ENCODE data around the gene PLEKHH3. TPM values are rescaled to one million over a fixed set of nuclear protein-coding genes. Genes with fewer than 3 reads are reported as not detected.

The PLEKHH3 gene
- polyA plus RNA-seq, 1 of the 3 experiments (the other 2 are of a cell fraction), result 12.8 TPM

DNA sequence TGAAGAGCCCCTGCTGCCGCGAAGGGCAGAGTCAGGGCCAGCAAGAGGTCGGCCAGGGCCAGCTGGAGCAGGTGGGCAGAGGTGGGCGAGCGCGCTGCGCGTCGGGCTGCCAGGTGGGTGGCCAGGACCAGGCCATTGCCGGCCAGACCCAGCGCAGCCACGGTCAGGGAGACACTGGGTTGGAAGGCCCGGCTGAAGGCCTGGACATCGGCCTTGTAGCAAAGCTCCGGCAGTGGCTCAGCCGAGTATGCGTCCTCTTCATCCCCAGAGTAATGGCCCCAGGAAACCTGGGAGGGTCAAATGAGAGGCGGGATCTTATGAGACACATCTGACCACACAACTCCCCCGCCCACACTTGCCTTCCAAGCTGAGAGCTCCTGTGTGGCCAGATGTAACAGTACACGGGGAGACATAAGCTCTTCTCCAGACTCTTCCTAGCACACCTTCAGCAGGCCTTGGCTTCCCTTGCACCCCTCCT lies 3.6 kb upstream of the PLEKHH3 start (continued):
- TF ChIP-seq, protein P1, sequence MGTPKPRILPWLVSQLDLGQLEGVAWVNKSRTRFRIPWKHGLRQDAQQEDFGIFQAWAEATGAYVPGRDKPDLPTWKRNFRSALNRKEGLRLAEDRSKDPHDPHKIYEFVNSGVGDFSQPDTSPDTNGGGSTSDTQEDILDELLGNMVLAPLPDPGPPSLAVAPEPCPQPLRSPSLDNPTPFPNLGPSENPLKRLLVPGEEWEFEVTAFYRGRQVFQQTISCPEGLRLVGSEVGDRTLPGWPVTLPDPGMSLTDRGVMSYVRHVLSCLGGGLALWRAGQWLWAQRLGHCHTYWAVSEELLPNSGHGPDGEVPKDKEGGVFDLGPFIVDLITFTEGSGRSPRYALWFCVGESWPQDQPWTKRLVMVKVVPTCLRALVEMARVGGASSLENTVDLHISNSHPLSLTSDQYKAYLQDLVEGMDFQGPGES (IDR thresholded peaks at IDR 0.05; ENCODE audit: low read depth, low read length), result no peak

DNA sequence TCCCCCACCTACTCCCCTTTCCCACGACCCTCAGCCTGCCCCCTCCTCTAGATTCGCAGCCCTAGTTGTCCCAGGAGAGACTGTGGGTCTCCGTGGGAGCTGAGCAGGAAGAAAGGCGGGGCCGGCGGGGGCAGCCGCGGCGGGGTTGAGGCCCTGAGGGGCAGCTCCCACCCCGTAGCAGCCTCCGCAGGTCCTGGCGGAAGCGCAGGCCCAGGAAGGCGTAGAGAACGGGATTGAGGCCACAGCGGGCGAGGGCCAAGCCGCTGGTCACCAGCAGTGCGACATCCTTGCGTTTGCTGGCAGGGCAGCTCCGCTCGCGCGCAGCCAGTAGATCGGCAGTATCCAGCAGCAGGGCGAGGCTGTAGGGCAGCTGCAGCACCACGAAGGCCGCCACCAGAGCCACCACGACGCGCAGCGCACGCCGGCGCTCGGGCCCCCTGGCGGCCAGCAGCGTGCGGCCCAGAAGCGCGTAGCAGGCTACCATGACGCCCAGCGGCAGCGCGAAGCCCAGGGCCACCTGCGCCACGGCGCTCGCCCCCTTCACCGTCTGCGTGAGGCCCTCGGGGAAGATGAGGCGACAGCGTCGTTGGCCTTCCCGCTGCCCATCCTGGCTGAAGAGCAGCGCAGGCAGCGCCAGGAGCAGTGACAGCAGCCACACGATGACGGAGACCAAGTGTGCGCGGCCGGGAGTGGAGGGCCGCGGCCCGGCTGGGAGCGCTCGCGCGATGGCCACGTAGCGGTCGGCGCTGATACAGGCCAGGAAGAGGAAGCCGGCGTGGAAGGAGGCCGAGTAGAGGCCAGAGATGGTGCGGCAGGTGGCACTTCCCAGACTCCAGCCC lies 2.9 kb upstream of the PLEKHH3 start:
- H3K27me3 ChIP-seq (ENCODE audit: insufficient read depth), result no peaks in the 10 kb centered on the region
- peak overlapping the region; percentile 78 for H3K9ac ChIP-seq
- CTCF ChIA-PET, result interaction anchor here (0.6 to 8.9 kb wide), 39 partner anchors 9 to 145 kb away, joined by 3 to 221 read pairs (median 4); partner anchors contain the start of genes BECN1, COASY, MLX and NAGLU
- H3K4me3 ChIP-seq (ENCODE audit: low read depth in 2 of 2, low read length in 1 of 2), result peak overlapping the region; percentile 28 to 50
- H3K4me1 ChIP-seq (ENCODE audit: control insufficient read depth in 1 of 2, insufficient read depth in 2 of 2, low read depth in 1 of 2, low read length in 1 of 2), result peaks cover 11 to 51% of the 10 kb centered on the region in 2 experiments
- H3K79me2 ChIP-seq (ENCODE audit: insufficient read depth), result peaks cover 23% of the 10 kb centered on the region
- WGBS (ENCODE audit: low lambda C conversion rate), result 42% methylated on average over 44 of the region's 78 CpGs
- peaks cover 33% of the 10 kb centered on the region for H3F3A ChIP-seq (replicated peaks; ENCODE audit: insufficient read depth)
- POLR2A ChIA-PET, result interaction anchor here (0.6 to 6.0 kb wide), 8 partner anchors 22 to 102 kb away, joined by 3 to 63 read pairs (median 3); partner anchors contain the start of genes PSMC3IP, RETREG3 and TUBG1
- peak overlapping the region; percentile 87 to 99 for H3K27ac ChIP-seq (ENCODE audit: low read depth in 2 of 2, low read length in 1 of 2)
- peak; percentile 70 for TF ChIP-seq RAD21 (IDR thresholded peaks at IDR 0.05; ENCODE audit: low read length)
- peak; percentile 63; the same call in 1 of the 2 replicates for TF ChIP-seq RCOR1 (IDR thresholded peaks at IDR 0.05; ENCODE audit: low read length)
- no peak; the same call in 1 of the 2 replicates for TF ChIP-seq SIN3A (IDR thresholded peaks at IDR 0.05; ENCODE audit: borderline replicate concordance, low read depth, low read length)
- no peak for TF ChIP-seq MEF2A (IDR thresholded peaks at IDR 0.05; ENCODE audit: borderline replicate concordance, low read depth)
- peak; percentile 86 for TF ChIP-seq SMC3 (IDR thresholded peaks at IDR 0.05; ENCODE audit: low read depth, low read length)
- 0 out of 2 replicates have a peak, but pooled peaks have one; percentile 49 for TF ChIP-seq YY1 (IDR thresholded peaks at IDR 0.05; ENCODE audit: low read depth)
- TF ChIP-seq TEAD4 (IDR thresholded peaks at IDR 0.05; ENCODE audit: borderline replicate concordance, insufficient read depth), result 0 out of 2 replicates have a peak, but pooled peaks have one; percentile 14
- TF ChIP-seq, protein P2, sequence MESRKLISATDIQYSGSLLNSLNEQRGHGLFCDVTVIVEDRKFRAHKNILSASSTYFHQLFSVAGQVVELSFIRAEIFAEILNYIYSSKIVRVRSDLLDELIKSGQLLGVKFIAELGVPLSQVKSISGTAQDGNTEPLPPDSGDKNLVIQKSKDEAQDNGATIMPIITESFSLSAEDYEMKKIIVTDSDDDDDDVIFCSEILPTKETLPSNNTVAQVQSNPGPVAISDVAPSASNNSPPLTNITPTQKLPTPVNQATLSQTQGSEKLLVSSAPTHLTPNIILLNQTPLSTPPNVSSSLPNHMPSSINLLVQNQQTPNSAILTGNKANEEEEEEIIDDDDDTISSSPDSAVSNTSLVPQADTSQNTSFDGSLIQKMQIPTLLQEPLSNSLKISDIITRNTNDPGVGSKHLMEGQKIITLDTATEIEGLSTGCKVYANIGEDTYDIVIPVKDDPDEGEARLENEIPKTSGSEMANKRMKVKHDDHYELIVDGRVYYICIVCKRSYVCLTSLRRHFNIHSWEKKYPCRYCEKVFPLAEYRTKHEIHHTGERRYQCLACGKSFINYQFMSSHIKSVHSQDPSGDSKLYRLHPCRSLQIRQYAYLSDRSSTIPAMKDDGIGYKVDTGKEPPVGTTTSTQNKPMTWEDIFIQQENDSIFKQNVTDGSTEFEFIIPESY (IDR thresholded peaks at IDR 0.05; ENCODE audit: borderline replicate concordance, low read depth), result no peak
- TF ChIP-seq TAF1 (IDR thresholded peaks at IDR 0.05; ENCODE audit: borderline replicate concordance, low read depth, low read length), result no peak
- peak; percentile 80 for TF ChIP-seq MXI1 (IDR thresholded peaks at IDR 0.05; ENCODE audit: low read depth, low read length)
- TF ChIP-seq, protein P3, sequence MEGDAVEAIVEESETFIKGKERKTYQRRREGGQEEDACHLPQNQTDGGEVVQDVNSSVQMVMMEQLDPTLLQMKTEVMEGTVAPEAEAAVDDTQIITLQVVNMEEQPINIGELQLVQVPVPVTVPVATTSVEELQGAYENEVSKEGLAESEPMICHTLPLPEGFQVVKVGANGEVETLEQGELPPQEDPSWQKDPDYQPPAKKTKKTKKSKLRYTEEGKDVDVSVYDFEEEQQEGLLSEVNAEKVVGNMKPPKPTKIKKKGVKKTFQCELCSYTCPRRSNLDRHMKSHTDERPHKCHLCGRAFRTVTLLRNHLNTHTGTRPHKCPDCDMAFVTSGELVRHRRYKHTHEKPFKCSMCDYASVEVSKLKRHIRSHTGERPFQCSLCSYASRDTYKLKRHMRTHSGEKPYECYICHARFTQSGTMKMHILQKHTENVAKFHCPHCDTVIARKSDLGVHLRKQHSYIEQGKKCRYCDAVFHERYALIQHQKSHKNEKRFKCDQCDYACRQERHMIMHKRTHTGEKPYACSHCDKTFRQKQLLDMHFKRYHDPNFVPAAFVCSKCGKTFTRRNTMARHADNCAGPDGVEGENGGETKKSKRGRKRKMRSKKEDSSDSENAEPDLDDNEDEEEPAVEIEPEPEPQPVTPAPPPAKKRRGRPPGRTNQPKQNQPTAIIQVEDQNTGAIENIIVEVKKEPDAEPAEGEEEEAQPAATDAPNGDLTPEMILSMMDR (IDR thresholded peaks at IDR 0.05), result peak; percentile 74
- TF ChIP-seq ELF1 (IDR thresholded peaks at IDR 0.05), result peak; percentile 42; the same call in 1 of the 2 replicates
- TF ChIP-seq, protein P4, sequence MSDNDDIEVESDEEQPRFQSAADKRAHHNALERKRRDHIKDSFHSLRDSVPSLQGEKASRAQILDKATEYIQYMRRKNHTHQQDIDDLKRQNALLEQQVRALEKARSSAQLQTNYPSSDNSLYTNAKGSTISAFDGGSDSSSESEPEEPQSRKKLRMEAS (IDR thresholded peaks at IDR 0.05; ENCODE audit: low read depth), result peak; percentile 95
- TF ChIP-seq FOSL2 (IDR thresholded peaks at IDR 0.05; ENCODE audit: borderline replicate concordance, low read depth), result no peak
- TF ChIP-seq NRF1 (IDR thresholded peaks at IDR 0.05; ENCODE audit: low read depth, low read length), result no peak
- H3K9me2 ChIP-seq, result no peaks in the 10 kb centered on the region
- no peaks in the 10 kb centered on the region for H3K9me3 ChIP-seq
- H2AFZ ChIP-seq (ENCODE audit: low read depth), result peak overlapping the region; percentile 84
- peaks cover 13% of the 10 kb centered on the region for H4K20me1 ChIP-seq (ENCODE audit: insufficient read depth)
- DNase-seq, result peak; percentile 86
- peak overlapping the region; percentile 90 for H3K4me2 ChIP-seq
- H3K36me3 ChIP-seq (replicated peaks in 1 of 2; ENCODE audit: control insufficient read depth in 1 of 2, insufficient read depth in 2 of 2, low read length in 1 of 2), result no peaks in the 10 kb centered on the region
